D341Med (cell line): ENCODE measurements around the gene ICA1.

Experiments
- DNase-seq: peaks from one replicate; pipeline ENCODE4 v3.0.0; 2012; ENCODE audit warnings: low spot score

The ICA1 gene

GRCh38 chr7:8157296-8157695 lies 104.7 kb downstream of the ICA1 start:
- DNase-seq: no peak

- no peak for DNase-seq
These were observed 106.1 kb downstream of the ICA1 start for GRCh38 chr7:8155836-8156235.

- no peak for DNase-seq
These were observed 107.7 kb downstream of the ICA1 start for GRCh38 chr7:8154272-8154671.

- no peak for DNase-seq
These were observed 109.3 kb downstream of the ICA1 start for GRCh38 chr7:8152489-8153192.

- DNase-seq: no peak
These were observed 110.7 kb downstream of the ICA1 start for GRCh38 chr7:8151161-8151725.

GRCh38 chr7:8149222-8149621 lies 112.7 kb downstream of the ICA1 start:
- no peak for DNase-seq

GRCh38 chr7:8147760-8148463 lies 114.1 kb downstream of the ICA1 start:
- DNase-seq: no peak

GRCh38 chr7:8146788-8147413 lies 115.1 kb downstream of the ICA1 start:
- no peak for DNase-seq

- no peak for DNase-seq
These were observed 115.7 kb downstream of the ICA1 start for GRCh38 chr7:8146106-8146787.

GRCh38 chr7:8144856-8145255 lies 117.1 kb downstream of the ICA1 start:
- DNase-seq: no peak

GRCh38 chr7:8143151-8143874 lies 118.7 kb downstream of the ICA1 start:
- no peak for DNase-seq

- DNase-seq: no peak
These were observed 119.5 kb downstream of the ICA1 start for GRCh38 chr7:8142477-8142876.

GRCh38 chr7:8141070-8141469 lies 120.9 kb downstream of the ICA1 start:
- no peak for DNase-seq

GRCh38 chr7:8136051-8136730 lies 125.8 kb downstream of the ICA1 start:
- DNase-seq: no peak

- no peak for DNase-seq
These were observed 126.5 kb downstream of the ICA1 start for GRCh38 chr7:8135417-8135816.

GRCh38 chr7:8134089-8134733 lies 127.8 kb downstream of the ICA1 start:
- DNase-seq: no peak

- DNase-seq: no peak
These were observed 128.6 kb downstream of the ICA1 start for GRCh38 chr7:8133188-8133848.

- no peak for DNase-seq
These were observed 130.0 kb downstream of the ICA1 start for GRCh38 chr7:8131694-8132605.

GRCh38 chr7:8130663-8131062 lies 131.3 kb downstream of the ICA1 start:
- no peak for DNase-seq
